Tibial nerve (tissue), 4 donors: ENCODE data around the gene SECTM1.

Experiments
- CTCF ChIP-seq, 5 experiments: fragments of 200-600 bp in 3 of 5; fragments of 450-650 bp in 2 of 5; sonication (generic) in 3 of 5; IDR thresholded peaks; one replicate each; pipeline ENCODE4 v1.5.1; 2016 to 2019; ENCODE audit warnings: antibody characterized with exemption in 5 of 5, mild to moderate bottlenecking in 3 of 5, moderate library complexity in 2 of 5
- EP300 ChIP-seq, 2 donors: sonication (generic); formaldehyde crosslinking; IDR thresholded peaks; one replicate each; pipeline ENCODE4 v1.6.1; 2017; ENCODE audit warnings: antibody characterized with exemption in 2 of 2, mild to moderate bottlenecking in 1 of 2
- POLR2A ChIP-seq, 2 donors: fragments of 450-650 bp; IDR thresholded peaks; one replicate each; pipeline ENCODE4 v1.6.1; 2017; ENCODE audit warnings: antibody characterized with exemption in 2 of 2, mild to moderate bottlenecking in 2 of 2, moderate library complexity in 2 of 2

GRCh38 chr17:82274134-82275020 lies 59.2 kb downstream of the SECTM1 start:
- TF ChIP-seq CTCF (IDR thresholded peaks at IDR 0.05) (no peak), POLR2A (IDR thresholded peaks at IDR 0.05) (no peak), EP300 (IDR thresholded peaks at IDR 0.05) (no peak)
